Stimulated activated CD4-positive, alpha-beta T cell treated with anti-CD3 and anti-CD28 coated beads, Interleukin-2, amount 100 ng/mL, for 48 hours (primary cell): ENCODE results near the gene GLYATL1.

Experiments
- DNase-seq, 2 donors: peaks; one replicate each; pipeline ENCODE4 v3.0.0-alpha.2; 2020

GLYATL1 gene, protein sequence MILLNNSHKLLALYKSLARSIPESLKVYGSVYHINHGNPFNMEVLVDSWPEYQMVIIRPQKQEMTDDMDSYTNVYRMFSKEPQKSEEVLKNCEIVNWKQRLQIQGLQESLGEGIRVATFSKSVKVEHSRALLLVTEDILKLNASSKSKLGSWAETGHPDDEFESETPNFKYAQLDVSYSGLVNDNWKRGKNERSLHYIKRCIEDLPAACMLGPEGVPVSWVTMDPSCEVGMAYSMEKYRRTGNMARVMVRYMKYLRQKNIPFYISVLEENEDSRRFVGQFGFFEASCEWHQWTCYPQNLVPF

DNA sequence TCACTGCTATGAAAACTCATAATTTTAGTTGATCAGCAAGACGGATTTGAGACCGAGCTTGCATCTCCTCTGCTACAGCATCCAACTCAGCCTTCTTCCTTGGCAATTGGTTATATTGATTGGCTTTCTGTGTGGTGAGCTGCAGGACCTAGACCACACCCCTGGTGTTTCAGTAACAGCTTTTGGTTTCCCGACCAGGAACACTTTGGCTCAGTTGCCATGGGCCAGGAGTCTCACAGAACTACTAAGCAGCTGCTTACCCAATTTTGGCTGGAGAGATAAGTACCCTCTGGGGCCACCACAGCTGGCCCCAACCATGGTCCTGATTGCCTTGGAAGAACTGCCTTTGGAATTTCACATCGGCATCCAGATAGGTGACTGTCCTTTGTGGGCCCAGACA, at the start of gene GLYATL1:
Gene GLYATL1, plus strand, starts transcription at position 212 of the 400 bp plus-strand sequence. CDS start 7,600 bp downstream, outside the sequence.
- no peak for DNase-seq

DNA sequence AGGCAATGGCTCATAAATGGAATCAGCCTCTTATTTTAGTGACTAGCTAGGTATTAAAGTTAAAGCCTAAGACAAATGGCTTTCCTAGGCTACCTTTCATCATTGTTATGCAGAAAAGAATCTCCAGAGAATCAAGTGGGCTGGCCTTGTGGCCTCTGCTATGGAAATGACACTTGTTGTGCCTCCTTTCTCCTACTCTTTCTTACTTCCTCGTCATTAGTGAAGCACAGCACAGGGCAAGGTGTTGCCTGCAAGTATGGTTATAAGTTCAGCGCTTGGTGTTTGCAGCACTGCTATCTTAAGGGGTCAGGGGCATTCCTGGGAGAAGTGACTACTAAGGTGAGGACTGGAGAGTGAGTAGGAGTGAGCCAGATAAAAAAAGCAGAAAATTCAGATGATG, 45.4 kb upstream of the GLYATL1 start:
- no peak for DNase-seq

DNA sequence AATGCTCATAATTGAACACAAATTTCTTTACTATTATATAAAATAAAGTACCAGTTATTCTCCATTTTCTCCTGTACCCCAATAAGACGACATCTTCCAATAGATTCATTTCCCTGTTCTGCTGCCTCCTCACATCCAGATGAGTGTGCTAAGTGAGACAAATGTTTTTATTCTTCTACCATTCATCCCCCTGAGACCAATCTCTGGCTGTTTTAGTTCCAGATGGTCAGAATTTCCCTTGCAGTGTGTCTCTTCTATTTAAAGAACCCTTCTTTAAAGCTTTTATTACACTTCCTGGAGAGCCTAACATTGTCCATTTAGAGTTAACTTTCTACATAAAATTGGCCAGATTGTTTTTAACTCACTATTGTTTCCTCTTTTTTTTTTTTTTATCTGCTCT, 41.2 kb upstream of the GLYATL1 start:
- DNase-seq, result no peak

DNA sequence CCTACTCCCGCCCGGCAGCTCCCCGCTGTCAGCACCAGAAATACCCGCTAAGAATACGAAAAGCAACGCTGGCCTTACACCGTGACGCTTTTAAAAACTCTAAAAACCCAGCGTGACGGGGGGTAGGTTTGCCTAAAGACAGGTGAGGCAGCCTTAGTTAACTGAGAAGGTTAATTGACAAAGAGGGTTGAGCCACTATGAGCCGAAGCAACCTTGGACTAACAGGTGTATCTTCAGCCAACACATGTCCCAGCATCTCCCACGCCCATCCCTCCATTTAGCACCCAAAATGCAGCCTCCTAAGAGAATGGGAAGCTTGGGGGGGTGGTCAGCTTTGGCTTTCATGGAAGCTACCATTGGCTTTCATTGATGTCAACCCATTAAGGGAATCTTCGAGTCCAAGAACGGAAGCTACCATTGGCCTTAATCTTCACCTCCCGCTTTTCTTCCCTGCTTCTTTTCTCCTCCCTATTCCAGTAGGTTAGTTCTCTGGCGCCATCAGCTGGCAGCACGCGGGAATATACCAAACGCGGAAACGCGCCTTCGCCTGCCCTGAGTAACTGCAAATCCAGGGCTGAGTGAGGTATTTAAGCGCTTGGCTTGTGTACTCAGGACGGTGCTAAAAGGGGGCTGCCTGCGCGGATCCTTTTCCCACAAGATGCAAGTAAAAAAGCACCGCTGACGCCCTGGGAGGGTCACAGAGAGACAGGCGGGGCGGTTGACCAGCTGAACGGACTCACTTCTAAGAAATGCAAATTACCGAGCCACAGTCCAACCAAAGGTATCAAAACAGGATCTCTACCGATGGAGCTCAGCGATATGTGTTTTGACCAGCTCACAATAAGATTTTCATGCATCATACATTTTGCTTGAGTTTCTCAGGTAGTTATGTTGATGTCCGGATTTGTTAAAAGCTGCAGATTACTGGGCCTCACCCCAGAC, 38.5 kb upstream of the GLYATL1 start:
- peak; percentile 42 to 48 for DNase-seq

DNA sequence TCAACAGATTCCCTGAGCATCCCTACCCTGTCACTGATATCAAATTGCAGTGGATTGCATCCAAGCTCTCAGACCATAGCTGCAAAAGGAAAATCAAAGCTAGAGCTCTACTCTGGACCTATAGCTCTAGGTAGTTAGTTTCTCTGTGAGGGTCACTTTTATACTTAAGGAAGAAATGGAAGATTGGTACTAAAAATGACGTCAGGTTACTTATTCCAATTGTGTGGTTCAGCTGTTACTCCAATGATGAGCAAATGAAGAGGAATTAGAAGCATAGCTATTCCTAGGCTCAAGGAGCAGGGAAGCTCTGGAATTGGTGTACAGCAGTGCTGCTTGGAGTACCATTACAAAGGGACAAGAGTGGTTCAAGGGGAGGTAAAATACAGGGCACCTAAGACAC, 36.4 kb upstream of the GLYATL1 start:
- DNase-seq, result no peak

DNA sequence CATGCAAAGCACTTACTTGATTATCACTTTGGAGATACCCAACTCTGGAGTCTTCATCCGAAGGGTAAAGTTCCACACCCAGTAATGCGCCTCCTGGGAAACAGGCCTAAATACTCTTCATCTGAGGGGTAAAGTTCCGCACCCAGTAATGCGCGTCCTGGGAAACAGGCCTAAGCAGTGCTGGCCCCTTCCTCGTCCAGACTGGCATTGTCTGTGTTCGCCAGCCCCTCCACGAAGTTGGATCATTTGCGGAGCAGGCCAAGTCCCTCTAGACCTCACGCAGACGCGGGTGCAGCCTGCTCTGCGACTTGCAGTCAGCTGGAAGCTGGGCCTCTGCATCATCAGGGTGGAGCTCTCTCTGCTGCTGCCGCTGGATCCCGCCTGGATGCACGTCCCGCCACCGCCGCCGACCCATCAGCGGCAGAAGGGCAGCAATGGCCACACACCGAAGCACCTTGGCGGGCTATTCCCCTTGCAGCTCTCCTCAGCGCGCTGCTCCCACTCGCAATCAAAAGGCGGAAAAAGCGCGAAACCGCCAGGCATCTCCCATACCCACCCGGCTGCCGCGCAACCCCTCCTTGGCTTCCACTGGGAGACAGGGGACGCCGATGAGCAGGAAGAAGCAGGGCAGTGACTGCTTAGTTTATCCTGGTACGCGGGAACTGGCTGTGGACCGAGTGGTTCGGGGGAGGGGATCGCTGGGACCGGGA, 34.1 kb upstream of the GLYATL1 start:
- no peak for DNase-seq

DNA sequence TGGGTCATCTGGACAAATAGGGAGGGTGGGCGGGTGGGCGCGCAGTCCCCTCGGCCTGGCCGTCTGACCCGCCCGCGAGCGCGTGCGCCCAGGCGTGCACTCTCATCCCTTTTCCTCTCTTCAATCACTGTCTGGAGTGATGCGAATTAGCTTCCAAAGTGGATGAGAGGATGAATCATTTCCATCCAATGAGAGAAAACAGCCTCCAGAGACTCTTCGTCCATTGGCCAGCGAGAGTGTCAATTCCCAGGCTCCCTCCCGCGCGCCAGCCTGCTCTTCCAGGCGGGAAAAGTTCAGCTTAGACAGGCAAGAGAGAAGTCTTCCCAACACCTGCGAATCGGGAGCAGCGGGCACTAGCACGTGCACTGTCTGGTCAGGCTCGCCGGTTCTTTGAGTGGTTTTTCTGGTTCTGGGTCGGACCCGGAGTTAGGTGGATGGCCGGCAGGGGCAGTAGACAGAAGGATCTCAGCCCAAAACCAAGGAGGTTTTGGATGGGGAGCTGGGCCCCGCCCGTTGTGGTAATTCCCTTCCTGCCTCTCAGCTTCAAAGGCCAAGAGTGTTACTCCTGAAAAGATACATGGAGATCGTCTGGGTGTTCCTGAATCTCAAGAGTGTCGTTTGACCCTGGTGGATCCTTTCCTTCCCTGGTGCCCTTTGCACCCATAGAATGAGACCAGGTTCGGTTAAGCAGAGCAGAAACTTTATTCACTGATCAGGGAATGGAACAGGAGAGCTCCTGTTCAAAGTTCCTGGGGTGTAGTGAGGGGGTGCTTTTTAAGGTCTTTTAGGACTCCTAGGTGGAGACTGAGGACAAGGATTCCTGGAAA, 33.4 kb upstream of the GLYATL1 start:
- no peak for DNase-seq

DNA sequence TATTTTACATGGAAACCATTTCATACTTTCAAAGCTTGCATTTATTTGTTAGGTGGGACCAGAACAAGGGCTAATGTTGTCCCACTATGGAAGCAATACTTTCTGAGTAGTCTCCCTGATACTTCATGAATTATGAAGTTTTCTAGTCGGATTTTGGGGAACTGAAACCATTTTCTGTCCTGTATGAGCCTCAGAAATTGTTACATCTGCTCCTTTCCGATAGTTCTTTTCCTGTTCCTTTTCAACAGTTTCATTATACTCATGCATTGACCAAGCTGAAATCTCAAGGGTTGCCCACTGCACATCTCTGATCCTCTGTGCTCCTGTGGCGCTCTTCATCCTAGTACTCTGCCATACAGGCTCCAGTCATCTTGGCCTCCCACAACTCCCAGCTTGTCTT, 31.5 kb upstream of the GLYATL1 start:
- DNase-seq, result no peak

DNA sequence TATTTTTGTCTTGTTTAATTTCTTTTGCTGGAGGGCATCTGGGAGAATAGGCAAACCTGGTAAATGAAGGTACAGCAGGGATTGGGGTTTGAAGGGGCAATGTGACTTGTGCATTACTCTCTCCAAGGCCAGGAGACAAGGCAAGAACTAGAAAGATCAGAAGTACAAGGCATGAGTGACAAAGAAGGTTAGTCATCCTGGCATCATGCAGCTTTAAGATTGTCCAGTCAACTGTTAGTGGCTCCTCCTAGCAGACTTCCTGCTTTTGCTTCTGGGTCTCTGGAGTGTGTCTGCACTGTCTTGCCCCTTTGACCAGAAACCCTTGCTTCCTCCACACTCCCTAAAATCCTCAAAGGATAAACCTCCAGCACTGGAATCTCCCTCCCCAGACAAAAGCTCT, 27.2 kb upstream of the GLYATL1 start:
- no peak for DNase-seq

DNA sequence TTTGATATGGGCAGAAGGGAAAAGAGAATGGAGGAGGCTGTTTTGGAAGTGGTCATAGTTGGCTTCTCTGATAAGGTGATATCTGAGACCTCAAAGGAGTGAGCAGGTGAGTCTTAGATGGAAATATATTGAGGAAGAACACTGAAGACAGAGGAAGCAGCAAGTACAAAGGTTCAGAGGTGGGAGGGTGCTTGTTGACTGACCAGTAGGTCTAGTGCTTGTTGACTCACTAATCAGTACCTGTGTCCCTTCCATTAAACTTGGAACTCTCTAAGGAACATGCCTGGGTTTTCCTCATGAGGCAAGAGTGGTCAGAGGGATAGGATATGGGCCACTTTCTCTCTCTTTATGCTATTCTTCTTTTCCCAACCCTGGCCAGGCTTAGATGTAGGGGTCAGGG, 25.6 kb upstream of the GLYATL1 start:
- DNase-seq, result no peak

DNA sequence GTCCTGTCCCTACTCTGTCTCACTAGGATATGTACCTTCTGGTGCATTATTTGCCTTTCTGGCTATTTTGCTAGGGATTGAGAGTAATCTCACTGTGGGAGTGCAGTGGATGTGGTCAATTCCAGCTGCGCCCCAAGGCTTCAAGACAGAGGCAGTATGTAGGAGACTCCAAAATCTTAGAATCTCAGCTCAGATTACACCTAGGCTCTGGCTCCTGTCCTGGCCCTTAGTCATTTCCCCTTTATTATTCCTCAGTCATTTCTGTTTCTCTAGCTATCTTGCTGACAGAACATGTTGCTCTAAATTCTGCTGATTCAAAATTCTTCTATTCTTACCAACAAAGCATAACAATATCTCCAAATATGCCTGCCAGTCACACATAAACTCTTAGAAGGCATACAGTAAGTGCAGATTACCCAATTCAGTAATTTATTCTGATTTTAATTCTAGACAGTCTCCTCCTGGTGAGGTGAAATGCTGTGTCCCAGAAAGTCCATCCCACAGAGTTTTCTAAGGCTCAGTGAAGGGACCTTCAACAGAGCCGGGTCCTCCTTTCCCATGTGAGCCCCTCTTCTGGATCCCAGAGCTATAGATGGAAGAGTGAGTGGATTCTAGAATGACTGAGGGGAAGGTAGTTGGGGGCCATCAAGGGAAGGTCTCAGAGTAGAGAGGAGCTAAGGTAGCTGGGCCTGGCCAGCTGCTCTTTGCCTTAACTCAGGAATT, 24.3 kb upstream of the GLYATL1 start:
- DNase-seq, result no peak

DNA sequence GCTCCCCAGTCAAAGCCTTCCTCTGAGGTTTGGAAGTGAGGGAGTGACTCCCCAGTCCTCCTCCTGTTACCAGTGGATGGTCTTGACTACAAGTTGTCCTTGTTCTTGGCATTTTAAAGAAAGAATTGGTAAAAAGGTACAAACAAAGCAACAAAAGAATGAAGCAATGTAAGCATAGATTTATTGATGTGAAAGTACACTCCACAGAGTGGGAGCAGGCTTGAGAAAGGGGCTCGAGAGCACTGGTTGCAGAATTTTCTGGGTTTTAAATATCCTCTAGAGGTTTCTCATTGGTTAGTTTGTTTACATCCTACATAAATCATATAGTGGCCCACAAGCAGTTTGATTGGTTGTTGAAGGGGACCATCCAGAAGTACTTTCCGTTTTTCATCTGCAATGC, 22.7 kb upstream of the GLYATL1 start:
- DNase-seq, result no peak

DNA sequence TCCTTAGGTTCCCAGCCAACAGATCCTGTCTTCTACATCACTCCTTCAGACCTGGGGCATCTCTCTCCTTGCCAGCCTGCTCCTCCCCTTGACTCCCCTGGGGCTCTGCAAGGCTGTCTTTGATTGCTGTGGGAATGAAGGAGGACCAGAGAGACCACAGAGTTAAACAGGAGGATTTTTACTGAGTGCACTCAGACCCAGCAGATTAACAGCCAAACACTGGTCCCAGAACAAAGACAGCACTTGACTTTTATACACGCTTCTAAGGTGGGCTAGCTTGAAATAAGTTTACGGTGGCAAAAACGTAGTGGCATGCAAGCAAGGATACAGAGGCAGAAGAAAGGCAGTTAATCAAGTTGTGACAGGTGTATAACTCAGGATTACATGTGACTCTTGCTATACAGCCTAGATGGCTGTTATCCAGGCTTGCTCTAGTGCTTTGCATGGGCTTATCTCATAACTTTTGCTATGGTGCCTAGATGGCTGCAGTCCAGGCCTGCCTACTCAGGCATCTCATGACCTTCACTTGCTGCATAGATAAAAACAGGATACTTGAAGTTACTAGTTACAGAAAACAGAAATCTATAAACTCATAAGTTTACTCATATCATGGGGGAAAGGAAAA, 22.0 kb upstream of the GLYATL1 start:
- DNase-seq, result no peak

DNA sequence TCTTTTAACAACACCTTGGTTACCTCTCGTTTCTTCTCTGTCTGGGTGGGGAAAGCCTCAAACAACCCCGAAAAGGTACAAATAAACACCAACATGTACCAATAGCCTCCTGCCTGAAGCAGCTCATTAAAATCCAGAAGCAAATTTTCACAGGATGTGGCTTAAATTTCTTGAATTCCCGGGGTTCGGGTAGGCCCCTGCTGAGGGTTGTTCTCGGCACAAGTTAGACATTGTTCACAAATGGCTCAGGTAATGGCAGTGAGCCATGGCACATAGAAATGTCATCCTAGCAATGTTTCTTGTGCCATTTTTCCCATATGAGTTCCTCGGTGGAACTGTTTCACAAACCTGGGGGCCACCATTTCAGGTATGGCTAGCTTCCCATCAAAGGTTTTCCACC, 19.7 kb upstream of the GLYATL1 start:
- DNase-seq, result no peak

DNA sequence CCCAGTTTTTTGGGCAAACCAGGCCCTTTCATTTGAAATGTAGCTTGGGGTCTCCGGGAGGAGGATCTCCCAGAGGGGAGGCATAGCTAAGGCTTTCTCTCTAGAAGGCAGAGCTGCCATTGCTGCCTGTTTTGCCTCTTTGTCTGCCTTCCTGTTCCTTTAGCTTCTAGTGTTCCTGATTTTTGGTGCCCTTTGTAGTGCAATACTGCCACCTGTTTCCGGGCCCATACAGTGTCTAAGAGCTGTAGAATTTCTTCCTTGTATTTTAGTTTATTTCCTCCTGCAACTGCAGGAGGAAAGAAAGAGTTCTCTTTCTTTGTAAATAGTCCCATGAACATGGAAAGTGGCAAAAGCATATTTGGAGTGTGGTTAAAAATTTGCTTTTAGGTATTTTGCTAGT, 19.3 kb upstream of the GLYATL1 start:
- DNase-seq, result no peak

DNA sequence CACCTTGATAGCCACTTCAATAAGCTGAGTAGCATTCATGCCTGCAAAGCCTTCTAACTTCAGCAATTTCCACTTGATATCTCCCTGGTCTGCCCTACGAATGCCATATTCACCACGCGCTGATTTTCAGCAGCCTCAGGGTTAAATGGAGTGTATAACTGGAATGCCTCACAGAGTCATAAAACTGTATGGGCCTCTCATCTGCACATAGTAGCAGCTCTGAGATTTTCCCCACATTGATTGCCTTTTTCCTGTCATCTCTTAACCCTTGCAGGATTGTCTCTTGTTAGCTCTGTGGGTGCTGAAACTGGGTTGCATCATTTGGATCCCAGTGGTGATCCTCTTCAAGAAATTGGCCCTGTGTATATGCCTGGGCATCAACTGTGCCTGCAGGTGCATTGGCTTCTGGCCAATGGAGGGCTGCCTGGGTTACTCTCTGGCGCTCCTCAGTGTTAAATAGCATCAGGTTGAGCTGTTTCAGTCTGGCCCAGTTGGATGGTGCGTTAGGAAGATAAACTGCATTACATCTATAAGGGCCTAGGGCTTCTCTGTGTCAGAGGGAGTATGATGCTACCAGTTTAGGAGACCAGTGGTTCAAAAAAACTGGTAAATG, 17.4 kb upstream of the GLYATL1 start:
- DNase-seq, result no peak

DNA sequence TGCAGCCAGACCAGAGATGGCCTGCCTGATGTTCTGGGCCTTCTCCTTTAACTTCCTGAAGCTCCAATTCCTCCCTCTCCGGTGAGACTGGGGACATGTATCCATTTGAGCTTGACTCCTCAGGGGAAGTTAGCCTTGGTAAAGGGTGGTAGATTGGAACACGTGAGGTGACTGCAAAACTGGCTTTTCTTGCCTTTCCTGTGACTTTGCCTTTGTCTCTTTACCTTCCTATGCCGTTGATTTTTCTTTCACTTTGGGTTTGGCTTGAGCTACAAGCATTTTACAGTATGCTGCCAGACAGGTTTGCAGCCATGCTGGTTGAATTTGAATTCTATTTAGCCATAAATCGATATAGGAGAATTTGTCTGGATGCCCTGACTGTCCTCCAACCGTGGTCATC, 16.8 kb upstream of the GLYATL1 start:
- no peak for DNase-seq

DNA sequence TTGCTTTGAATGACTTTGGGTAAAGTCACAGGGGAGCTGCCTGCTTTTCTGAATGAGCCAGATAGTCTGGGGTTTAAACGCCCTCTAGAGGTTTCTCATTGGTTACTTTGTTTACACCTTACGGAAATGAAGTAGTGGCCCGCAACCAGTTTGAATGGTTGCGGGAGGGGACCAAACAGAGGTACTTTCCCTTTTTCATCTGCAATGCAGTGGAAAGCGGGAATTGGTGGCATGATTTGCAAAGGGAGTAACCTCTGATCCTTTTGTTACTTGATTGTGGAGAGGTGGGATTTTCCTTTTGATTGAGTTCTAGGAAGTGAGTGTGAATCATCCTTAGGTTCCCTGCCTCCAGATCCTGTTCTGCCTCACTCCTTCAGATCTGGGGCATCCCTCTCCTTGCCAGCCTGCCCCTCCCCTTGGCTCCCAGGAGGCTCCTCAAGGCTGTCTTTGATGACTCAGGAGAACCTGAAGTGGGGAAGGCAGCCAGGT, 15.9 kb upstream of the GLYATL1 start:
- DNase-seq, result peak in 1 of 2 donors; percentile 5

DNA sequence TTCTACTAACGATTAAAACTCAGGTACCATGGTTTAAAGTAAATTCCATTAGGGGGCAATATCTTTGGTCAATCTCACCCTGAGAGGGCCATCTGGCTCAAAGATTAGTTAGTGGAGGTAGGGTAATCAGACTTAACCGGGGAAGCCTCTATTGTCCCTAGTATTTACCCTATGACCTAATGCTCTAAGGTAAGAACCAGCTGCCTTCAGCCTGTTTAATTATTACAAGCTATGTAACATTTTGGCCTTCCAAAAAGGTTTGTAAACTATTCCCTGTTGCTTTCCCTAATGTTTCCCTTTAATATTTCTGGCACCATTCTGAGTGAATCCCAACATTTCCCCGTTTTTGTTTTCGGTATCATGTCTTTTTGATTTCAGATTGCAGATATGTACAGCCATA, 15.1 kb upstream of the GLYATL1 start:
- no peak for DNase-seq

DNA sequence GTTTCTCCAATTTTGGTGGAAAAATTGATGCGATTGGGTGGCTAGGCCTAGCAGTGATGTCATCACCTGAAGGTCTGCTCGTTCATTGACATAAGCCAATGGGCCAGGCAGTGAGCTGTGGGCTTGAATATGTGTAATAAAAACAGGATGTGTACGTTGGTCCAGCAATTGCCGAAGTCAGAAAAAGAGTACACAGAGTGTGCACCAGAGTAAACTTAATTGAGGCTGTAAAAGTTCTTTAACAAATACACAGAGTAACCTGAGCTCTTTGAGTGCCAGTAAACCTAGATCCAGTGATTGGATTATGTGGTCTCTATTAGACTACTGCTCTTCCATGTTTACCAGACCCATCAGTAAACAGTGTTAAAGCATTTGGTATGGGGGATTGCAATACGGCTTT, 13.0 kb upstream of the GLYATL1 start:
- no peak for DNase-seq

DNA sequence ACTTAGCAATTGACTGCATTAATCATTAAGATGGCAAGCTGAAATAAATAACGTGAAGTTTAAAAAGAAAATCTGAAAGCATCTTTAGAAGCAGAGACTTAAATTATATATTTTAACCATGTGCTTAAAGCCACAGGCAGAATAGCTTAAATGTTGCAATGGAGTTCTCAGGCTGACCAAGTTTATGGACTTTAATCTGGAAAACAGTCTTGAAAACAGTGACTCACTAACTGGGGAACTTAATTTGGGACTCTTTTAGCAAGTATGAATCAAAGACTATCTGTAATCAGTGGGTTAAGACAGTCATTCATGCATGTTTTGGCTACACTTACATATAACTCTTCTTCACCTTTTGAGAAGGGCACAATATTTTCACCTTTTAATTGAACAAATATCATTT, 12.6 kb upstream of the GLYATL1 start:
- no peak for DNase-seq
